ENCODE measurements around the gene ACBD3.

ACBD3 gene

DNA sequence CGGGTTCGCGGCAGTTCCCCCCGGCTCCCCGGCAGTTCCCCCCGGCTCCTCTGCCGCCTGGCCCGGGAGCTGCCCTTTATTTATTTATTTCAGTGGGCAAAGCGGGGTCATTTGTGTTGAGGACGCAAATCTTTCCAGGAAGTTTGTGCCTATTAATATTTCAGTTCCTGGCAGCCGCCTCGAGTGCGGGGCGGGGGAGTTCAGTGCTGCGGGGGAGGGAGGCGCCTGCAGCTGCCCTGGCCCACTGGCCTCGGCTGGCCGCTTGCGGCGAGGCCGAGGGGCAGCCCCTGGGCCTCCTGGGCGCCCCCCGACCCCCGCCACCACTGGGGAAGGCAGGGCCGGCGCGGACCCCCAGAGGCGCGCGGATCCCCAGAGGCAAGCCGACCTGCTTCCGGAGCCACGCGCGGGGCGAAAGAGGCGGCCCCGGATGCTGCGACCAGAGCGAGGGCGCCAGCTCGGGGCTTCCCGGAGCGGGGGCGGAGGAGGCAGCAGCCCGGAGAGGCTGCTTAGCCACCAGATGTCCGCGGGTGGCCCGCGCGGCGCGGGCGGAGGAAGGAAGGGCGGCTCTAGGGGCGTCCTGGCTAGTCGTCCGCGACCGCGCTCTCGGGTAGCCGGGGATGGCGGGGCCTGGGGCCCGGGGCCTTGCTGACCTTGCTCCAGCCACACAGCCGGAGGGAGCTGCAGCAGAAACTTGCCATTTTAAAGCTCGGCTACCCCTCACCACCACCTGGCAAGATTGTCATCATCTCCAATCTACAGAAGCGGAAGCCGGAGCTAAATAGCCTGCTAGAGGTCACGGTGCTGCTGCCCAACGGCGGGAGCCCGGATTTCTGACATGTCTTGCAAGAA lies 76.1 kb downstream of the ACBD3 start:
- peak; percentile 56 for DNase-seq

DNA sequence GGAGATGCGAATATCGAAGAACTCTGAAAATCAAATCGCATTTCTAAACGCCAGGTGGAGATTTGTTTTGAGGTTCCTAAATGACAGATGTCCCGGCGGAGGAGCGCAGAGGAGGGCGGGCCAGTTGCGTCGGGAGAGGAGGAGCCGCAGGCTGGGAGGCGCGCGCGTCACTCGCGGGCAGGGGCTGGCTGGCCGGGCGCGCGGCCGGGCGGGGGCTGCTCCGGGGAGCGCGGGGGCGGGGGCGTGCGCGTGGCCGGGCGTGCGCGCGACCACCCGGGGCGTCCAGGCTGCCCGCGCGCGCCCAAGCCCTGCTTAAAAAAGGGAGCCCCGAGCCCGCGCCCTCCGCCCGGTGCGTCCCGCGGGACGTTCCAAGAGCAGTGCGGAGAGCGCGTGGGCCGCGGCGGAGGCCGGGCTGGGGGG lies 76.7 kb downstream of the ACBD3 start:
- peak; percentile 80 for DNase-seq

DNA sequence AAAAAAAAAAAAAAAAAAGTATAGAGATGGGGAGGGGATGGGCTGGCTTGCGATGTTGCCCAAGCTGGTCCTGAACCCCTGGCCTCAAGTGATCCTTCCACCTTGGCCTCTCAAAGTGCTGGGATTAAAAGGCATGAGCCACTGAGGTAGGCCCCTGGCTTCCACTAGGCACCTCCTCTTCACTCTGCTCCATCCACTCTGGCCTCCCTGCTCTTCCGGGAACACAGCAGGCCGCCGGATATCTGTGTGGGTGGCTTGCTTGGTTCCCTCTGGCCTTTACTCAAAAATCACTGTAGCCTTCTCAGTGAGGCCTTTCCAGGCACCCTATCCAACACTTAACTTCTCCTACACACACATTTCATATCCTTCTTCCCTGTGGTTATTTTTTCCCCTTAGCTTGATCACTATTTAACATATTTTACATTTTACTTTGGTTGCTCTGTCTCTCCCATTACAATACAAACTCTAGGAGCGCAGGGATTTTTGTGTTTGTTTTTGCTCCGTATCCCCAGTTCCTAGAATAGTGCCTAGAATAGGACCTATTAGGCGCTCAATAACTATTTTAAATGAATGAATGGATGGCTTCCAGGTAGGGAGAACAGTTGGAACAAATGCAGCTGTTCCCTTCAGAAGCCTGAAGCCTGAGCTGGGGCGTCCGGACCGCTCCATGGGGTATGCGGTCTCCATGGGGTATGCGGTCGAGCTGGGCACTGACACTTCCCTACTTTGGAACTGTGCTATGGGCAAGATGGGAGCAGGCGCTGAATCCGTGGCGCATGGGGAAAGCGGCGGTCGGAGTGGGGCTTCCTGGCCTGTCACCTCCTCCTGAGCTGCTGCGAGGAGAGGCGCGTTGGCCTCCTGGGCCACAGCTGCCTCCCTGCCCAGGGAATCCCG lies 77.4 kb downstream of the ACBD3 start:
- no peak for DNase-seq

DNA sequence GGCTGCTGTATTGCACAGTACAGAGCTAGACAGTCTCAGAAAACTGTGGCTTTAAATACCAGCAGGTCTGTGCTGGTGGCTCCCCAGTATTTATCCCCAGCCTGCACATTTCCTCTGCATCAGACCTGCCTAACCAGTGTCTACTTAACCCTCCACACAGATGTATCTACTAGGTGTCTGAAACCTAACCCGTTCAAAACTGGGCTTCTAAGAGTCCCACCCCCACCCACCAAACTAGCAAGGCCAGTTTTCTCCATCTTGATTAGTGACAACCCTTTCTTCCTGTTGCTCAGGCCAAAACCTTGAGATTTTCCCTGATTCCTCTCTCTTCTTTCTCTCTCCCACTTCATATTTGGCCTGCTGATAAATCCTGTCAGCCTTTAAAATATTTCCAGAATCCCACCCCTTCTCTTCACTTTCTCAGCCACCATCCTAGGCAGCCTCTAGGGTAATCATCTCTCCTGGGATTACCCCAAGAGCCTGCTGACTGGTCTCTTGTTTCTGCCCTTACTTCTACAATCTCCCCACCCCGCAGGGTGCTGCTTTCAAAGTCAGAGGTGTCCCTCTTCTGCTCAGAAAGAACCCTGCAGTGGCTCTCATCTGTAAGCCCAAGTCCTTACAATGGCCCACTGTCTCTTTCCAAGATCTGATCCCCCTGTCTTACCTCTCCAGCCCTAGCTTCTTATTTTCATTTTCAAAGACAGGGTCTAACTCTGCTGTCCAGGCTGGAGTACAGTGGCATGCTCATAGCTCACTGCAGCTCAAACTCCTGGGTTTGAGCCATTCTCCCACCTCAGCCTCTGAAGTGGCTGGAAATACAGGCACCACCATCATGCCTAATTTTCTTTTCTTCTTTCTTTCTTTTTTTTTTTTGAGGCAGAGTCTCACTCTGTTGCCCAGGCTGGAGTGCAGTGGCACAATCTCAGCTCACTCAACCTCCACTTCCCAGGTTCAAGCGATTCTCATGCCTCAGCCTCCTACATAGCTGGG lies 78.8 kb downstream of the ACBD3 start:
- no peak for DNase-seq

DNA sequence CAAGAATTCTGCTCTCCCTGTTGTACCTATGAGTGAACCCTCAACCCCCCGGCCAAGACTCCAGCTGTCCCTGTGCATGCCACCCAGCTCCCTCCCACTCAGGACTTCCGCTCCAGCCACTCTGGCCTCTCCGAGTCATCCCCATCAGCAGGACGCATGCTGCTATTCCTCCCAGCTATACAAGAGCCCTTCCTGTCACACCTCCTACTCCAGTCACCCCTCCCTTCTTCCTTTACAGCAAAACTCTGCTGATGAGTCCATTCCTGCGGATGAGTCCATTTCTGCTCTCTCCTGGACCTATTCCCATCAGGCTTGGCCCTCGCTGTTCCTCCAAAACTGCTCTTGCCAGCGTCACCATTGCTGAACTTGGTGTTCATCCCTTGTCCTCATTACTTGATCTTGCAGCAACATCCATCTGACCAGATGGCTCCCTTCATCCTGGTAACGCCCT lies 81.8 kb downstream of the ACBD3 start:
- DNase-seq: no peak

DNA sequence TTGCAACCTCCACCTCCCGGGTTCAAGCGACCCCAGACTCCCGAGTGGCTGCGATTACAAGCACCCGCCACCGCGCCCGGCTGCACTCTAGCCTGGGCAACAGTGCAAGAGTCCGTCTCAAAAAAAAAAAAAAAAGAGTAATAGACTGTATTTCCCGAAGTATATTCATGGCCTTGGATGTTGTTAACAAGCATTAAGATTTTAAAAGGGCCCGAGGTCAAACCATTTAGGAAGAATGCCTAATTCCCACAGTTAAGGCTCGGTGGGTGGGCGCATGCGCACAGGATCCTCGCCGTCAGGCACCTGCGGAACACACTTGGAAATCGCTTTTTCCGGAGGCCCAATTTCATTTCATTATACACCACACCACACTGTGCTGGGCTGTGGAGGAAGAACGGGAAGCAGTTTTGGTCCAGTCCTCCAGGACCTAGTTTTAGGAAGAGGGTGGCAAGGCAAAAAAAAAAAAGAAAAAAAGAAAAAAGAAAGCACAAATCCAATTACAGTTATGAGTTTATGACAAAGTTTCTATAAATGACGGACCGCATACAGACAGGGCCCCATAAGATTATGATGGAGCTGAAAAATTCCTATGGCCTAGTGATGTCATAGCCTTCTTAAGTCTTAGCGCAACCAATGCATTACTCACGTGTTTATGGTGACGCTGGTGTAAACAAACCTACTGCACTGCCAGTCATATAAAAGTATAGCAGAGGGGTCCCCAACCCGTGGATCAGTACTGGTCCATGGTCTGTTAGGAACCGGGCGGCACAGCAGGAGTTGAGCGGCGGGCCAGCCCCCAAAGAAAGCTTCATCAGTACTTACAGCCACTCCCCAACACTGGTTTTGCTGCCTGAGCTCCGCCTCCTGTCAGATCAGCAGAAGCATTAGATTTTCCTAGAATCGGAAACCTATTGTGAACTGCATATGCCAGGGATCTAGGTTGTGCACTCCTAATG lies 85.8 kb downstream of the ACBD3 start:
- DNase-seq: no peak

DNA sequence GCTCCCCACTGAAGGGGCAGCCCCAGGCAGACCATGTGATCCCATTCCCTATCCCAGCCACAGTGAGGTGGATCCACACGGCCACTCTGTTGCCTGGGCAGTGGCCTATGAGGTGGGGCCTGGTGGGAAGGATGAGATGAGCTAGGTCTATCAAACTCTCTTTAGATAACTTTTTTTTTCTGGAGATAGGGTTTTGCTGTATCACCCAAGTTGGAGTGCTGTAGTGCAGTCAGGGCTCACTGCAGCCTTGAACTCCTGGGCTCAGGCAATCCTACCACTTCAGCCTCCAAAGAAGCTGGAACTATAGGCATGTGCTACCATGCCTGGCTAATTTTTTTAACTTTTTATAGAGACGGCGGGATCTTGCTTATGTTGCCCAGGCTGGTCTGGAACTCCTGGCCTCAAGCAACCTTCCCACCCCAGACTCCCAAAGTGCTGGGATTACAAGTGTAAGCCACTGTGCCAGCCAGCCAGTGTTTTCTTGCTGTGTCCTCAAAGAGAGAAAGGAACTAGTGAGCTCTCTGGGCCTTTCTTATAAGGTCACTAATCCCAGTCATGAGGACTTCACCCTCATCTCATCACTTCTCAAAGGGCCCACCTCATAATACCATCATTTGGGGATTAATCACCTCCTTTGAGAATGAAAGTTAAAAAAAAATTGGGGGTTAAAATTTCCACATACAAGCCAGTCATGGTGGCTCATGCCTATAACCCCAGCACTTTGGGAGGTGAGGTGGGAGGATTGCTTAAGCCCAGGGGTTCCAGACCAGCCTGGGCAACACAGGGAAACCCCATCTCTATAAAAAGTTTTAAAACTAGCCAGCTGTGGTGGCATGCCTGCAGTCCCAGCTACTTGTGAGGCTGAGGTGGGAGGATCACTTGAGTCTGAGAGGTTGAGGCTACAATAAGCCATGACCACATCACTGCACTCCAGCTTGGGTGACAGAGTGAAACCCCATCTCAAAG lies 87.4 kb downstream of the ACBD3 start:
- no peak for DNase-seq

DNA sequence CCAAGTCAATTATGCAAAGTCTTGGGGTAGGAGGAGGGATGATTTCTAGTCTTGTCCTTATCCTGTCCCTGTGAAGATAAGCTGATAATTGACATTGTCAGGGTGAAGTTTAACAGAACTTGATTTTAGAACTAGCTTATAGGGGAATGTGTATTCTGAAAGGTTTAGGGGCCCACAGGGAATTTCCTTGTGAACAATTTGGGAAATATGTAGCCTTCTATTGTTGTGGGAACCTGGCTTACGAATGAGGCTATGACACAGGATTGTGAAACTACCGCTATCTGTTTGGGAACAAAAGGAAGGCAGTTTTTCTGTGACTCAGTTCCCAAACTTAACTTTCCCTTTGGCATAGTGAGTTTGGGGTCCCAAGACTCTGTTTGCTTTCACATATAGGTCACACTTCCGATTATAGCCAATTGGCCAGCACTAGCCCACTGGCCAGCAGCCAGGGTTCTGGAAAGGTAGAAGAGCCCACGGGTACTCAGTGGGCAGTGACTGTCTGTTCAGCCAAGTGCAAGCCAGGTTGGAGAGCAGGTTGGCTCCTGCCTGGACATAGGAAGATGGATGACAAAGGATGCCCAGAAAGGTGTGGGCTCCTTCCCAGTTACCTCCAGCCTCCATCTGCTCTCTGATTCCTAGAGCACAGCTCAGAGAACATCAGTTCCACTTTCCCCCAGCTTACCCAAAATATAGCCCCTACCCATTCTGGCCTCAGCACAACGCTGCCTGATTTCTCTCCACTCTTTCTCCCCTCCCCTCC lies 88.5 kb downstream of the ACBD3 start:
- DNase-seq: no peak

DNA sequence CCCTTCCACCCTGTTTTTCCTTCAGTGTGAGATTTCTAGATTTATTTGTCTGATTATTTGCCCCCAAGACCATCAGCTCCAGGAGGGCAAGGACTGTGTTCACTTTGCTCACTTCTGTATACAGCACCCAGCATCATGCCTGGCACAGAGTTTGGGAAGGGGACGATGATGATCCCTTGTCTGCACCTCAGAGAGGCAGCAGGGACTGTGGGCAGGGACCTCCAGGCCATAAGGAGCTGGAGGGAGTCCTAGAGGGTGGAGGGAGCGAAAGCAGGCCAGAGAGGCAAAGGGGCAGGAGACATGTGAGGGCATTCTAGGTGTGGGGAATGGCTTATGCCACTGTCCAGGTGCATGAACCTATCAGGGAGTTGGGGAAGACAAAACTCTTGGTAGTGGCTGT lies 91.3 kb downstream of the ACBD3 start:
- no peak for DNase-seq
